ENCODE results near the gene SRSF7.

Gene SRSF7

GRCh38 chr2:38700113-38700785 lies 50.9 kb downstream of the SRSF7 start:
- no peak for DNase-seq

- no peak for DNase-seq
Measured at GRCh38 chr2:38698467-38699003, 52.6 kb downstream of the SRSF7 start.

GRCh38 chr2:38697116-38697840 lies 53.9 kb downstream of the SRSF7 start:
- DNase-seq: no peak

All from stimulated activated CD4-positive, alpha-beta T cell treated with anti-CD3 and anti-CD28 coated beads, Interleukin-2, amount 100 ng/mL, for 24 hours (primary cell).